GM12878 (cell line): ENCODE data around the gene SLC4A3. TPM values are rescaled to one million over a fixed set of nuclear protein-coding genes. Genes with fewer than 3 reads are reported as not detected.

Experiments
- ATAC-seq: fragments of 200-7000 bp; cut with Tn5 transposase; 3 replicates; pipeline ENCODE4 v1.9.1; 2020; ENCODE audit warnings: mild to moderate bottlenecking, moderate library complexity
- BruUV-seq: library from RNA; stranded (reverse); fragments of 400-500 nt; replicated peaks from 2 replicates; lab custom pipeline; 2021; lab: Mats Ljungman, UMichigan
- CTCF ChIA-PET: fragments of 300-600 bp; sonication (Branson Sonifier 250); formaldehyde crosslinking; extraction: SDS; loops from one replicate; lab custom pipeline; 2021; ENCODE audit warnings: inconsistent platforms; lab: Yijun Ruan, JAX
- POLR2A ChIA-PET: fragments of 350-600 bp; formaldehyde crosslinking; extraction: SDS; loops from one replicate; lab custom pipeline; 2021; ENCODE audit warnings: inconsistent platforms; lab: Charles Lee
- RAD21 ChIA-PET: fragments of 300-600 bp; sonication (Branson Sonifier 250); formaldehyde crosslinking; loops from one replicate; lab custom pipeline; 2023; ENCODE audit warnings: antibody characterized with exemption; ENCODE audit not compliant: unreplicated experiment; lab: Charles Lee
- SMC1A ChIA-PET: fragments of 300-600 bp; sonication (Branson Sonifier 250); formaldehyde crosslinking; loops from one replicate; lab custom pipeline; 2023; ENCODE audit not compliant: unreplicated experiment, uncharacterized antibody; lab: Charles Lee
- DNase-seq: peaks from one replicate; pipeline ENCODE4 v3.0.0-alpha.2; 2011; ENCODE audit warnings: low read depth, low spot score
- FAIRE-seq: peaks from 3 replicates; lab custom pipeline; 2011; peaks lifted over from hg19 to GRCh38; lab: Jason Lieb, UNC
- H2AFZ ChIP-seq: 2 replicates; pipeline ENCODE4 v1.6.0; 2011; ENCODE audit warnings: low read depth, low read length, control low read depth; ENCODE audit not compliant: control insufficient read depth
- H3K27ac ChIP-seq: 2 replicates; pipeline ENCODE4 v1.5.1; 2011; ENCODE audit warnings: control low read depth; ENCODE audit not compliant: control insufficient read depth, insufficient read depth
- H3K27me3 ChIP-seq, 2 experiments: replicated peaks in 1 of 2; 2 replicates each; pipeline versions ENCODE4 v1.6.0 to v1.6.1; 2011; ENCODE audit warnings: low read length in 1 of 2; ENCODE audit not compliant: control insufficient read depth in 2 of 2, insufficient read depth in 2 of 2
- H3K36me3 ChIP-seq, 2 experiments: 2 replicates each; pipeline ENCODE4 v1.5.1; 2011; ENCODE audit warnings: low read length in 1 of 2; ENCODE audit not compliant: control insufficient read depth in 2 of 2, insufficient read depth in 2 of 2
- H3K4me1 ChIP-seq: 2 replicates; pipeline ENCODE4 v1.6.1; 2011; ENCODE audit warnings: mild to moderate bottlenecking, low read length, moderate library complexity, mixed read lengths; ENCODE audit not compliant: control insufficient read depth, insufficient read depth
- H3K4me2 ChIP-seq: 2 replicates; pipeline ENCODE4 v1.6.0; 2011; ENCODE audit warnings: control low read depth; ENCODE audit not compliant: control insufficient read depth, insufficient read depth
- H3K4me3 ChIP-seq: fragments of 200-600 bp; sonication (generic); 2 replicates; pipeline ENCODE4 v1.5.1; 2016
- H3K79me2 ChIP-seq: 2 replicates; pipeline ENCODE4 v1.6.0; 2011; ENCODE audit warnings: low read length; ENCODE audit not compliant: control insufficient read depth, insufficient read depth
- H3K9ac ChIP-seq: 2 replicates; pipeline ENCODE4 v1.8.0; 2011; ENCODE audit warnings: low read length, control low read depth, mixed read lengths; ENCODE audit not compliant: control insufficient read depth, insufficient read depth
- H3K9me3 ChIP-seq: replicated peaks from 3 replicates; pipeline ENCODE4 v1.5.1; 2011; ENCODE audit warnings: mild to moderate bottlenecking, low read length; ENCODE audit not compliant: control insufficient read depth, insufficient read depth
- H4K20me1 ChIP-seq: 2 replicates; pipeline ENCODE4 v1.6.0; 2011; ENCODE audit not compliant: control insufficient read depth, insufficient read depth
- ZZZ3 ChIP-seq: IDR thresholded peaks from 2 replicates; pipeline ENCODE4 v1.6.1; 2011; ENCODE audit warnings: low read depth; ENCODE audit not compliant: control insufficient read depth, insufficient read length
- WGBS: methylation state at CpG from one replicate; pipeline ENCODE4 v1.1.6; 2016; ENCODE audit warnings: low lambda C conversion rate; ENCODE audit not compliant: insufficient replicate concordance, insufficient coverage; ENCODE audit errors: missing lambda C conversion rate; 5-methylcytosine and 5-hydroxymethylcytosine counted together
- in situ Hi-C: fragments of 300-500 bp; cut with MboI; formaldehyde crosslinking; loops from 9 replicates; pipeline ENCODE4 v1.14.3; 2018; ENCODE audit warnings: mixed read lengths
- intact Hi-C: fragments of 100-400 bp; cut with micrococcal nuclease; formaldehyde crosslinking; loops from one replicate; pipeline ENCODE4 v1.14.2; 2022; ENCODE audit not compliant: unreplicated experiment
- polyA plus RNA-seq, 11 experiments: library from polyadenylated mRNA; depleted of rRNA in 4 of 11; unstranded in 6 of 11; stranded (reverse) in 5 of 11; fragments of >200 nt; fragmentation: Nextera tagmentation in 4 of 11; fragmentation: Illumina TruSeq in 1 of 11; extraction: Ambion mirVana in 4 of 11; extraction: Trizol in 1 of 11; gene quantifications; 1 replicate in 1 of 11; 2 replicates in 10 of 11; pipeline versions ENCODE4 v1.2.1 to v1.2.3, GENCODE V29; 2011 to 2016; ENCODE audit warnings: inconsistent platforms in 2 of 11, missing spikeins in 2 of 11, low read depth in 1 of 11
- small RNA-seq: library from RNA; depleted of rRNA; stranded (forward); fragments of <200 nt; gene quantifications from one replicate; pipeline ENCODE3, GENCODE V24; 2014
- total RNA-seq, 4 experiments: library from RNA; depleted of rRNA in 3 of 4; stranded (reverse); fragments of >200 nt in 3 of 4; fragmentation: Illumina TruSeq in 1 of 4; extraction: Trizol in 1 of 4; gene quantifications; 2 replicates each; pipeline versions ENCODE4 v1.2.1 to v1.2.3, GENCODE V29; 2013 to 2021

SLC4A3 gene
- total and polyA plus RNA-seq, 10 of the 15 experiments (the other 5 are each of a cell fraction or from before 2014, with no cell fraction given), result 0.05 to 0.08 TPM; not detected in 8

GRCh38 chr2:219691571-219691970 is 64.1 kb downstream of the SLC4A3 start:
- ChIA-PET CTCF (interaction anchor here (1.3 to 5.5 kb wide), 3 partner anchors 12 to 162 kb away, joined by 3 to 63 read pairs (median 3); no protein-coding TSS in a partner anchor), SMC1A (interaction anchor here (1.5 to 2.8 kb wide), 2 partner anchors 150 kb away, joined by 4 to 12 read pairs; no protein-coding TSS in a partner anchor), POLR2A (no interaction called here), RAD21 (no interaction called here)
- TF ChIP-seq ZZZ3, result no peak
- peaks cover 2% of the 10 kb centered on the region in 2 experiments; a peak in 1 of 4 replicates for H3K27me3 ChIP-seq
- no peaks in the 10 kb centered on the region for H3K4me1 ChIP-seq
- no peak overlapping the region for H3K9ac ChIP-seq
- no peak for DNase-seq
- WGBS, result 28% methylated on average over 10 of the region's 10 CpGs
- H3K36me3 ChIP-seq, result no peaks in the 10 kb centered on the region
- H3K79me2 ChIP-seq, result no peaks in the 10 kb centered on the region
- in situ Hi-C loops, result no loop called here
- no peak for ATAC-seq
- no peak for FAIRE-seq
- no peaks in the 10 kb centered on the region; the same call in 2 of the 3 replicates for H3K9me3 ChIP-seq
- no peak overlapping the region for H3K4me2 ChIP-seq
- intact Hi-C loops, result no loop called here
- no peak overlapping the region for H2AFZ ChIP-seq
- no peak overlapping the region for H3K27ac ChIP-seq
- BruUV-seq, result no TSS peak
- no peaks in the 10 kb centered on the region for H4K20me1 ChIP-seq
- H3K4me3 ChIP-seq, result no peak overlapping the region

Small RNA genes lying within 50 kb of the gene (small RNA-seq; reads per million reads assigned to genes)
- gene RN7SKP213, result not detected

Other genes with a start within 250 kb of the SLC4A3 start
Only the 7 nearest of the 10 such genes appear.
- gene GMPPA, start 128.7 kb upstream of the SLC4A3 start, total RNA-seq (2014; rRNA removed), result 44.6 and 45.9 TPM in 2 replicates
- gene GMPPA, start 128.7 kb upstream of the SLC4A3 start, total RNA-seq (2014; rRNA removed; fragmentation: Illumina TruSeq; extraction: Trizol), result 23.4 and 24.4 TPM in 2 replicates
- 37.6 and 45.3 TPM in 2 replicates for gene GMPPA, start 128.7 kb upstream of the SLC4A3 start, total RNA-seq (2021)
- 31.1 and 53.6 TPM in 2 replicates for gene GMPPA, start 128.7 kb upstream of the SLC4A3 start, polyA plus RNA-seq (2011; rRNA removed)
- gene GMPPA, start 128.7 kb upstream of the SLC4A3 start, polyA plus RNA-seq (2014; fragmentation: Illumina TruSeq; extraction: Trizol), result 35.6 and 38.9 TPM in 2 replicates
- gene GMPPA, start 128.7 kb upstream of the SLC4A3 start, polyA plus RNA-seq (2014; fragmentation: Nextera tagmentation; extraction: Ambion mirVana), result 10 to 100 TPM in 1 of 2 experiments, 1 to 10 TPM in 1; 1.9 to 10.2 TPM
- 49.9 and 54.5 TPM in 2 replicates for gene GMPPA, start 128.7 kb upstream of the SLC4A3 start, polyA plus RNA-seq (2014; rRNA removed)
- gene GMPPA, start 128.7 kb upstream of the SLC4A3 start, polyA plus RNA-seq (2016; fragmentation: Nextera tagmentation; extraction: Ambion mirVana), result 10 to 100 TPM; 66.8 to 83.2 TPM
- gene ASIC4, start 113.1 kb upstream of the SLC4A3 start, total RNA-seq (2014; rRNA removed), result not detected in 2 replicates
- not detected in 2 replicates for gene ASIC4, start 113.1 kb upstream of the SLC4A3 start, total RNA-seq (2014; rRNA removed; fragmentation: Illumina TruSeq; extraction: Trizol)
- gene ASIC4, start 113.1 kb upstream of the SLC4A3 start, total RNA-seq (2021), result not detected in 2 replicates
- gene ASIC4, start 113.1 kb upstream of the SLC4A3 start, polyA plus RNA-seq (2011; rRNA removed), result not detected in 2 replicates
- 0.01 TPM in 1 of 2 replicates, not detected in the other for gene ASIC4, start 113.1 kb upstream of the SLC4A3 start, polyA plus RNA-seq (2014; fragmentation: Illumina TruSeq; extraction: Trizol)
- gene ASIC4, start 113.1 kb upstream of the SLC4A3 start, polyA plus RNA-seq (2014; fragmentation: Nextera tagmentation; extraction: Ambion mirVana), result not detected
- not detected in 2 replicates for gene ASIC4, start 113.1 kb upstream of the SLC4A3 start, polyA plus RNA-seq (2014; rRNA removed)
- not detected for gene ASIC4, start 113.1 kb upstream of the SLC4A3 start, polyA plus RNA-seq (2016; fragmentation: Nextera tagmentation; extraction: Ambion mirVana)
- 12.5 and 15.2 TPM in 2 replicates for gene CHPF, start 83.8 kb upstream of the SLC4A3 start, total RNA-seq (2014; rRNA removed)
- gene CHPF, start 83.8 kb upstream of the SLC4A3 start, total RNA-seq (2014; rRNA removed; fragmentation: Illumina TruSeq; extraction: Trizol), result 1.2 and 2.0 TPM in 2 replicates
- gene CHPF, start 83.8 kb upstream of the SLC4A3 start, total RNA-seq (2021), result 11.6 and 12.2 TPM in 2 replicates
- gene CHPF, start 83.8 kb upstream of the SLC4A3 start, polyA plus RNA-seq (2011; rRNA removed), result 0.89 and 2.2 TPM in 2 replicates
- gene CHPF, start 83.8 kb upstream of the SLC4A3 start, polyA plus RNA-seq (2014; fragmentation: Illumina TruSeq; extraction: Trizol), result 0.16 and 0.75 TPM in 2 replicates
- under 1 TPM in 1 of 2 experiments, not detected in 1; 0.09 TPM for gene CHPF, start 83.8 kb upstream of the SLC4A3 start, polyA plus RNA-seq (2014; fragmentation: Nextera tagmentation; extraction: Ambion mirVana)
- gene CHPF, start 83.8 kb upstream of the SLC4A3 start, polyA plus RNA-seq (2014; rRNA removed), result 8.3 and 11.5 TPM in 2 replicates
- 10 to 100 TPM; 14.2 to 17.4 TPM for gene CHPF, start 83.8 kb upstream of the SLC4A3 start, polyA plus RNA-seq (2016; fragmentation: Nextera tagmentation; extraction: Ambion mirVana)
- 0.49 and 0.73 TPM in 2 replicates for gene TMEM198, start 83.6 kb upstream of the SLC4A3 start, total RNA-seq (2014; rRNA removed)
- 0.23 and 0.27 TPM in 2 replicates for gene TMEM198, start 83.6 kb upstream of the SLC4A3 start, total RNA-seq (2014; rRNA removed; fragmentation: Illumina TruSeq; extraction: Trizol)
- 1.1 and 1.2 TPM in 2 replicates for gene TMEM198, start 83.6 kb upstream of the SLC4A3 start, total RNA-seq (2021)
- 0.23 and 0.56 TPM in 2 replicates for gene TMEM198, start 83.6 kb upstream of the SLC4A3 start, polyA plus RNA-seq (2011; rRNA removed)
- gene TMEM198, start 83.6 kb upstream of the SLC4A3 start, polyA plus RNA-seq (2014; fragmentation: Illumina TruSeq; extraction: Trizol), result 0.16 TPM in 1 of 2 replicates, not detected in the other
- gene TMEM198, start 83.6 kb upstream of the SLC4A3 start, polyA plus RNA-seq (2014; fragmentation: Nextera tagmentation; extraction: Ambion mirVana), result not detected
- gene TMEM198, start 83.6 kb upstream of the SLC4A3 start, polyA plus RNA-seq (2014; rRNA removed), result 1.2 TPM in 2 replicates
- under 1 TPM; 0.46 to 0.92 TPM for gene TMEM198, start 83.6 kb upstream of the SLC4A3 start, polyA plus RNA-seq (2016; fragmentation: Nextera tagmentation; extraction: Ambion mirVana)
- not detected in 2 replicates for gene OBSL1, start 56.1 kb upstream of the SLC4A3 start, total RNA-seq (2014; rRNA removed)
- gene OBSL1, start 56.1 kb upstream of the SLC4A3 start, total RNA-seq (2014; rRNA removed; fragmentation: Illumina TruSeq; extraction: Trizol), result not detected in 2 replicates
- gene OBSL1, start 56.1 kb upstream of the SLC4A3 start, total RNA-seq (2021), result 0.48 and 0.77 TPM in 2 replicates
- not detected in 2 replicates for gene OBSL1, start 56.1 kb upstream of the SLC4A3 start, polyA plus RNA-seq (2011; rRNA removed)
- not detected in 2 replicates for gene OBSL1, start 56.1 kb upstream of the SLC4A3 start, polyA plus RNA-seq (2014; fragmentation: Illumina TruSeq; extraction: Trizol)
- gene OBSL1, start 56.1 kb upstream of the SLC4A3 start, polyA plus RNA-seq (2014; fragmentation: Nextera tagmentation; extraction: Ambion mirVana), result not detected
- not detected in 2 replicates for gene OBSL1, start 56.1 kb upstream of the SLC4A3 start, polyA plus RNA-seq (2014; rRNA removed)
- gene OBSL1, start 56.1 kb upstream of the SLC4A3 start, polyA plus RNA-seq (2016; fragmentation: Nextera tagmentation; extraction: Ambion mirVana), result under 1 TPM in 1 of 2 experiments, not detected in 1; 0.14 TPM
- not detected in 2 replicates for gene INHA, start 55.3 kb upstream of the SLC4A3 start, total RNA-seq (2014; rRNA removed)
- not detected in 2 replicates for gene INHA, start 55.3 kb upstream of the SLC4A3 start, total RNA-seq (2014; rRNA removed; fragmentation: Illumina TruSeq; extraction: Trizol)
- not detected in 2 replicates for gene INHA, start 55.3 kb upstream of the SLC4A3 start, total RNA-seq (2021)
- gene INHA, start 55.3 kb upstream of the SLC4A3 start, polyA plus RNA-seq (2011; rRNA removed), result not detected in 2 replicates
- gene INHA, start 55.3 kb upstream of the SLC4A3 start, polyA plus RNA-seq (2014; fragmentation: Illumina TruSeq; extraction: Trizol), result not detected in 2 replicates
- not detected for gene INHA, start 55.3 kb upstream of the SLC4A3 start, polyA plus RNA-seq (2014; fragmentation: Nextera tagmentation; extraction: Ambion mirVana)
- gene INHA, start 55.3 kb upstream of the SLC4A3 start, polyA plus RNA-seq (2014; rRNA removed), result not detected in 2 replicates
- gene INHA, start 55.3 kb upstream of the SLC4A3 start, polyA plus RNA-seq (2016; fragmentation: Nextera tagmentation; extraction: Ambion mirVana), result not detected
- 13.3 and 14.8 TPM in 2 replicates for gene STK11IP, start 29.8 kb upstream of the SLC4A3 start, total RNA-seq (2014; rRNA removed)
- gene STK11IP, start 29.8 kb upstream of the SLC4A3 start, total RNA-seq (2014; rRNA removed; fragmentation: Illumina TruSeq; extraction: Trizol), result 5.2 and 5.7 TPM in 2 replicates
- gene STK11IP, start 29.8 kb upstream of the SLC4A3 start, total RNA-seq (2021), result 21.3 and 24.0 TPM in 2 replicates
- 5.7 and 11.6 TPM in 2 replicates for gene STK11IP, start 29.8 kb upstream of the SLC4A3 start, polyA plus RNA-seq (2011; rRNA removed)
- gene STK11IP, start 29.8 kb upstream of the SLC4A3 start, polyA plus RNA-seq (2014; fragmentation: Illumina TruSeq; extraction: Trizol), result 1.9 and 9.0 TPM in 2 replicates
- 1 to 10 TPM in 1 of 2 experiments, under 1 TPM in 1; 0.42 to 1.6 TPM for gene STK11IP, start 29.8 kb upstream of the SLC4A3 start, polyA plus RNA-seq (2014; fragmentation: Nextera tagmentation; extraction: Ambion mirVana)
- gene STK11IP, start 29.8 kb upstream of the SLC4A3 start, polyA plus RNA-seq (2014; rRNA removed), result 15.7 and 17.0 TPM in 2 replicates
- gene STK11IP, start 29.8 kb upstream of the SLC4A3 start, polyA plus RNA-seq (2016; fragmentation: Nextera tagmentation; extraction: Ambion mirVana), result 10 to 100 TPM; 11.3 to 12.2 TPM